KOPT-K1 (cell line): ENCODE data around the gene ZNF683.
"Not testable (repeated sequence)": the region's sequence is repeated elsewhere in the genome, so short reads cannot be mapped to it uniquely, and the experiment has no call there.

Source experiments
- H3K27ac ChIP-seq: fragments of 200-600 bp; sonication (generic); 2 replicates; pipeline ENCODE4 v1.5.1; 2016; ENCODE audit warnings: antibody characterized with exemption, mild to moderate bottlenecking, low read depth, low read length; ENCODE audit not compliant: poor library complexity, severe bottlenecking
- H3K36me3 ChIP-seq: fragments of 200-600 bp; sonication (generic); 2 replicates; pipeline ENCODE4 v1.5.1; 2017; ENCODE audit warnings: antibody characterized with exemption, mild to moderate bottlenecking, low read length, moderate library complexity; ENCODE audit not compliant: insufficient read depth
- H3K9me3 ChIP-seq: fragments of 200-600 bp; sonication (generic); 2 replicates; pipeline ENCODE4 v1.5.1; 2017; ENCODE audit warnings: antibody characterized with exemption, low read length, mild to moderate bottlenecking; ENCODE audit not compliant: insufficient read depth, poor library complexity, severe bottlenecking

ZNF683 gene

GRCh38 chr1:26372611-26373010 is at the start of gene ZNF683:
Gene ZNF683, minus strand, starts transcription at chr1:26372750. Its CDS starts 4,179 bp downstream, at chr1:26368571.
- peak within 1 kb of the TSS; percentile 73 for H3K27ac ChIP-seq
- H3K9me3 ChIP-seq, H3K36me3 ChIP-seq: not testable (repeated sequence)

- no peak overlapping the region for H3K27ac ChIP-seq
- H3K9me3 ChIP-seq = no peaks in the 10 kb centered on the region
- H3K36me3 ChIP-seq = no peaks in the 10 kb centered on the region
Observed at GRCh38 chr1:26419494-26419893, 46.9 kb upstream of the ZNF683 start.

GRCh38 chr1:26418865-26419349 is 46.4 kb upstream of the ZNF683 start:
- Histone ChIP-seq H3K27ac (no peak overlapping the region), H3K36me3 (no peaks in the 10 kb centered on the region), H3K9me3 (no peaks in the 10 kb centered on the region)

GRCh38 chr1:26417111-26417759 is 44.7 kb upstream of the ZNF683 start:
- no peak overlapping the region for H3K27ac ChIP-seq
- no peaks in the 10 kb centered on the region for H3K36me3 ChIP-seq
- H3K9me3 ChIP-seq = no peaks in the 10 kb centered on the region

- H3K9me3 ChIP-seq = no peaks in the 10 kb centered on the region
- no peak overlapping the region for H3K27ac ChIP-seq
- no peaks in the 10 kb centered on the region for H3K36me3 ChIP-seq
Observed at GRCh38 chr1:26413031-26413430, 40.5 kb upstream of the ZNF683 start.

- Histone ChIP-seq H3K9me3 (no peaks in the 10 kb centered on the region), H3K36me3 (no peaks in the 10 kb centered on the region), H3K27ac (no peak overlapping the region)
Observed at GRCh38 chr1:26412180-26412840, 39.8 kb upstream of the ZNF683 start.

GRCh38 chr1:26411624-26412074 is 39.1 kb upstream of the ZNF683 start:
- Histone ChIP-seq H3K36me3 (no peaks in the 10 kb centered on the region), H3K9me3 (no peaks in the 10 kb centered on the region), H3K27ac (no peak overlapping the region)

GRCh38 chr1:26410706-26411623 is 38.4 kb upstream of the ZNF683 start, which contains the start of gene LIN28A:
Gene LIN28A, plus strand, starts transcription at chr1:26410817. Its CDS starts 75 bp downstream, at chr1:26410892.
- Histone ChIP-seq H3K36me3 (no peaks in the 10 kb centered on the region), H3K27ac (no peak within 1 kb of the TSS), H3K9me3 (no peaks in the 10 kb centered on the region)

GRCh38 chr1:26409191-26409807 is 36.7 kb upstream of the ZNF683 start:
- Histone ChIP-seq H3K9me3 (no peaks in the 10 kb centered on the region), H3K27ac (no peak overlapping the region), H3K36me3 (no peaks in the 10 kb centered on the region)

- no peaks in the 10 kb centered on the region for H3K9me3 ChIP-seq
- no peak overlapping the region for H3K27ac ChIP-seq
- no peaks in the 10 kb centered on the region for H3K36me3 ChIP-seq
Observed at GRCh38 chr1:26408604-26409003, 36.1 kb upstream of the ZNF683 start.

- no peaks in the 10 kb centered on the region for H3K9me3 ChIP-seq
- H3K36me3 ChIP-seq = no peaks in the 10 kb centered on the region
- H3K27ac ChIP-seq = no peak overlapping the region
Observed at GRCh38 chr1:26405281-26405915, 32.8 kb upstream of the ZNF683 start.

GRCh38 chr1:26404641-26405040 is 32.1 kb upstream of the ZNF683 start:
- Histone ChIP-seq H3K27ac (no peak overlapping the region), H3K36me3 (no peaks in the 10 kb centered on the region), H3K9me3 (no peaks in the 10 kb centered on the region)

GRCh38 chr1:26403656-26404055 is 31.1 kb upstream of the ZNF683 start:
- Histone ChIP-seq H3K36me3 (no peaks in the 10 kb centered on the region), H3K9me3 (no peaks in the 10 kb centered on the region), H3K27ac (no peak overlapping the region)

GRCh38 chr1:26401891-26402290 is 29.3 kb upstream of the ZNF683 start:
- Histone ChIP-seq H3K27ac (no peak overlapping the region), H3K9me3 (no peaks in the 10 kb centered on the region)

More at GRCh38 chr1:26401891-26402290, 29.3 kb upstream of the ZNF683 start:
- H3K36me3 ChIP-seq = no peaks in the 10 kb centered on the region
